ENCODE measurements around the gene FBXO38. TPM values are rescaled to one million over a fixed set of nuclear protein-coding genes. Genes with fewer than 3 reads are reported as not detected.

Gene FBXO38
- polyA plus RNA-seq, 3 donors = 6.8 to 22.1 (median 14.8) TPM

DNA sequence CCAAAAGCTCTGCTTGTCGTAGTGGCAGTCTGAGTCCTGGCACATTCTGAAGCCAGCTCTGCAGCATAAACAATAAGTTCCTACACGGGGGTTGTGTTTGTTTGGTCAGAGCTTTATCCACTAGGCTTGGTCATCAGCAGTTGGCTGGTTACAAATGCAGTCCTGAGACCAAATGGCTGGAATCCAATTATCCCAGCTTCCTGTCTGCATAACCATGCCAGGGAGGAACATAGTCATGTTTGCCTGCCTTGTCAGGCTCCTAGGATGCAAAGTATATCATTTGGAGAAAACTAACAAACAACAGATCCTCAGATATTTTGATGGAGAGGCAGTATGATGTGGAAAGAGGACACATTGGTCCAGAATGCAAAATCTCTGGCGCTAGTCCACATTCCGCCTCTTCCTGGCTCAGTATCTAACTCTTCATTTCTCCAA is 85.8 kb downstream of the FBXO38 start:
- Histone ChIP-seq H3K27me3 (ENCODE audit: control insufficient read depth in 2 of 2, insufficient read depth in 2 of 2, low read length in 2 of 2) (no peaks in the 10 kb centered on the region), H3K27ac (ENCODE audit: low read depth in 1 of 2, low read length in 2 of 2) (no peak overlapping the region), H3K9me3 (replicated peaks in 1 of 2; ENCODE audit: control insufficient read depth in 1 of 2, insufficient read depth in 1 of 2, low read length in 2 of 2) (no peaks in the 10 kb centered on the region), H3K4me3 (replicated peaks in 1 of 3; ENCODE audit: low read depth in 2 of 3, low read length in 3 of 3) (no peak overlapping the region), H4K20me1 (ENCODE audit: insufficient read depth, low read length) (no peaks in the 10 kb centered on the region), H2AFZ (ENCODE audit: insufficient read depth, low read depth, low read length, poor library complexity, severe bottlenecking) (no peak overlapping the region), H3K4me1 (ENCODE audit: control insufficient read depth in 1 of 2, insufficient read depth in 2 of 2, low read length in 2 of 2) (peaks cover 16 to 20% of the 10 kb centered on the region in 2 donors), H3K36me3 (replicated peaks in 1 of 2; ENCODE audit: control insufficient read depth in 1 of 2, insufficient read depth in 2 of 2, low read length in 2 of 2) (no peaks in the 10 kb centered on the region), H3K9ac (ENCODE audit: insufficient read depth, low read length, poor library complexity, severe bottlenecking) (no peak overlapping the region), H3K4me2 (replicated peaks; ENCODE audit: extremely low read depth, low read length, poor library complexity, severe bottlenecking) (no peak overlapping the region), H3K79me2 (ENCODE audit: insufficient read depth, low read length) (no peaks in the 10 kb centered on the region)
- intact Hi-C loops (cut with micrococcal nuclease) = no loop called here
- TF ChIP-seq, protein P1, sequence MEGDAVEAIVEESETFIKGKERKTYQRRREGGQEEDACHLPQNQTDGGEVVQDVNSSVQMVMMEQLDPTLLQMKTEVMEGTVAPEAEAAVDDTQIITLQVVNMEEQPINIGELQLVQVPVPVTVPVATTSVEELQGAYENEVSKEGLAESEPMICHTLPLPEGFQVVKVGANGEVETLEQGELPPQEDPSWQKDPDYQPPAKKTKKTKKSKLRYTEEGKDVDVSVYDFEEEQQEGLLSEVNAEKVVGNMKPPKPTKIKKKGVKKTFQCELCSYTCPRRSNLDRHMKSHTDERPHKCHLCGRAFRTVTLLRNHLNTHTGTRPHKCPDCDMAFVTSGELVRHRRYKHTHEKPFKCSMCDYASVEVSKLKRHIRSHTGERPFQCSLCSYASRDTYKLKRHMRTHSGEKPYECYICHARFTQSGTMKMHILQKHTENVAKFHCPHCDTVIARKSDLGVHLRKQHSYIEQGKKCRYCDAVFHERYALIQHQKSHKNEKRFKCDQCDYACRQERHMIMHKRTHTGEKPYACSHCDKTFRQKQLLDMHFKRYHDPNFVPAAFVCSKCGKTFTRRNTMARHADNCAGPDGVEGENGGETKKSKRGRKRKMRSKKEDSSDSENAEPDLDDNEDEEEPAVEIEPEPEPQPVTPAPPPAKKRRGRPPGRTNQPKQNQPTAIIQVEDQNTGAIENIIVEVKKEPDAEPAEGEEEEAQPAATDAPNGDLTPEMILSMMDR (IDR thresholded peaks at IDR 0.05) = no peak
- Mint-ChIP-seq H3K36me3 (no peaks in the 10 kb centered on the region), H3K4me1 (peaks cover 28% of the 10 kb centered on the region), H3K27ac (no peak overlapping the region), H3K4me3 (no peak overlapping the region), H3K9me3 (peaks cover 0 to 12% (median 4%) of the 10 kb centered on the region in 7 donors), H3K27me3 (ENCODE audit: low read depth in 3 of 3) (peaks cover 0 to 2% (median 0%) of the 10 kb centered on the region in 3 donors)
- no peak for DNase-seq
- WGBS (ENCODE audit: insufficient coverage) = 100% methylated on average over 1 of the region's 4 CpGs

DNA sequence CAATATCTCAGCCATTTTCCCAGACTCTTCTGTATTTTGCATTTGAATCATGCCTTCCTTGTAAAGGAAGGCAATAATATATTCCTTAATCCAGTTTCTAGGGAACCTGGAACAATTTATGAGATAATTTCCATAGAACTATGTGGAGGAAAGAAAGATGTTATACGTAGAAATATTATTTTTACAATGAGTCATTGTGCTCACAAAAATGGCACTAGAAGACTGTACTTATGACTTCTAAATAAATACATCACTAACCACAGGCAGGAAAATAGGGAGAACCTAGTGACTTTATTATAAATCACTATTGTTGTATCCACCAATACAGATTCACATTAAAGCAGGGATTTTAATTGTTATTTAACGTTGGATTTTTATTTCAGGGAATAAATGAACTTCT is 87.6 kb downstream of the FBXO38 start:
- Mint-ChIP-seq H3K4me3 (no peak overlapping the region), H3K9me3 (peaks cover 0 to 12% (median 4%) of the 10 kb centered on the region in 7 donors), H3K36me3 (no peaks in the 10 kb centered on the region), H3K27ac (no peak overlapping the region), H3K27me3 (ENCODE audit: low read depth in 3 of 3) (peaks cover 0 to 2% (median 2%) of the 10 kb centered on the region in 3 donors), H3K4me1 (peaks cover 11% of the 10 kb centered on the region)
- Histone ChIP-seq H3K9ac (ENCODE audit: insufficient read depth, low read length, poor library complexity, severe bottlenecking) (no peak overlapping the region), H3K4me3 (replicated peaks in 1 of 3; ENCODE audit: low read depth in 2 of 3, low read length in 3 of 3) (no peak overlapping the region), H2AFZ (ENCODE audit: insufficient read depth, low read depth, low read length, poor library complexity, severe bottlenecking) (no peak overlapping the region), H3K27ac (ENCODE audit: low read depth in 1 of 2, low read length in 2 of 2) (no peak overlapping the region), H3K36me3 (replicated peaks in 1 of 2; ENCODE audit: control insufficient read depth in 1 of 2, insufficient read depth in 2 of 2, low read length in 2 of 2) (no peaks in the 10 kb centered on the region), H3K79me2 (ENCODE audit: insufficient read depth, low read length) (no peaks in the 10 kb centered on the region), H4K20me1 (ENCODE audit: insufficient read depth, low read length) (no peaks in the 10 kb centered on the region), H3K9me3 (replicated peaks in 1 of 2; ENCODE audit: control insufficient read depth in 1 of 2, insufficient read depth in 1 of 2, low read length in 2 of 2) (no peaks in the 10 kb centered on the region), H3K4me1 (ENCODE audit: control insufficient read depth in 1 of 2, insufficient read depth in 2 of 2, low read length in 2 of 2) (peaks cover 2 to 6% of the 10 kb centered on the region in 2 donors), H3K4me2 (replicated peaks; ENCODE audit: extremely low read depth, low read length, poor library complexity, severe bottlenecking) (no peak overlapping the region), H3K27me3 (ENCODE audit: control insufficient read depth in 2 of 2, insufficient read depth in 2 of 2, low read length in 2 of 2) (no peaks in the 10 kb centered on the region)
- TF ChIP-seq, protein P1 (IDR thresholded peaks at IDR 0.05) = no peak
- no peak for DNase-seq
- intact Hi-C loops (cut with micrococcal nuclease) = no loop called here
- WGBS (ENCODE audit: insufficient coverage) = no CpG with 5 or more reads among the region's 2 CpGs

All from CD14-positive monocyte (primary cell).